ENCODE measurements around the gene GLUL. TPM values are rescaled to one million over a fixed set of nuclear protein-coding genes. Genes with fewer than 3 reads are reported as not detected.

GLUL gene
- total RNA-seq, 1 donor from 2014 or later: 522 TPM

DNA sequence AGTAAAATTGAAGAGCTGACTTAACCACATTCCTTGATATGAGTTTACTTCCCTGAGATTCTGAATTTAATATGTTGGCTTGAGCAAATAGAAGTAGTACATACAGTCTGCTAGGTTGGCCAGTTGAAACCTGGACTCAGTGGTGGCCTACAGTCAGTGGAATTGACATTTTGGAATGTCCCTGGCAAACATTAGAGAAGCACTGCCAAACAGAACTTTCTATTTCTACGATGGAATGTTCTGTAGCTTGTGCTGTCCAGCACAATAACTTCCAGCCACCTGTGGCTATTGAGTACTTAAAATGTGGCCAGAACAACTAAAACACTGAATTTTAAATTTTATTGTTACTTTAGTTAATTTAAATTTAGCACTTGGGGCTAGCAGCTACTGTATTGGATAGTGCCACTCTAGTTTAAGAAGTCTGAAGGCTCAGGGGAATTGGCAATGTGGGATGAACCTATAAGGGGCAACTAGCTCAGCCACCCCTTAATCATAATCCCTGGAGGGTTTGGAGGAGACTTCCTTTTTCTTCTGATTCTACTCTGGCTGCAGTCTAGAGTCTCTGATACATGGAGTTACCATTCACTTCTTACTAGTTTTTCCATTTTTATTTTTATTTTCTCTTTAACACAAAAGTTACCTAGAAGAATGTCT lies 19.2 kb upstream of the GLUL start:
- Mint-ChIP-seq H3K36me3 (ENCODE audit: low read depth) (no peaks in the 10 kb centered on the region), H3K27ac (ENCODE audit: unreplicated experiment) (no peak overlapping the region), H3K27me3 (ENCODE audit: low read depth) (no peaks in the 10 kb centered on the region), H3K4me3 (no peak overlapping the region), H3K4me1 (no peaks in the 10 kb centered on the region), H3K9me3 (peaks cover 7% of the 10 kb centered on the region)
- DNase-seq (ENCODE audit: low read depth, low spot score): no peak
- TF ChIP-seq, protein P1, sequence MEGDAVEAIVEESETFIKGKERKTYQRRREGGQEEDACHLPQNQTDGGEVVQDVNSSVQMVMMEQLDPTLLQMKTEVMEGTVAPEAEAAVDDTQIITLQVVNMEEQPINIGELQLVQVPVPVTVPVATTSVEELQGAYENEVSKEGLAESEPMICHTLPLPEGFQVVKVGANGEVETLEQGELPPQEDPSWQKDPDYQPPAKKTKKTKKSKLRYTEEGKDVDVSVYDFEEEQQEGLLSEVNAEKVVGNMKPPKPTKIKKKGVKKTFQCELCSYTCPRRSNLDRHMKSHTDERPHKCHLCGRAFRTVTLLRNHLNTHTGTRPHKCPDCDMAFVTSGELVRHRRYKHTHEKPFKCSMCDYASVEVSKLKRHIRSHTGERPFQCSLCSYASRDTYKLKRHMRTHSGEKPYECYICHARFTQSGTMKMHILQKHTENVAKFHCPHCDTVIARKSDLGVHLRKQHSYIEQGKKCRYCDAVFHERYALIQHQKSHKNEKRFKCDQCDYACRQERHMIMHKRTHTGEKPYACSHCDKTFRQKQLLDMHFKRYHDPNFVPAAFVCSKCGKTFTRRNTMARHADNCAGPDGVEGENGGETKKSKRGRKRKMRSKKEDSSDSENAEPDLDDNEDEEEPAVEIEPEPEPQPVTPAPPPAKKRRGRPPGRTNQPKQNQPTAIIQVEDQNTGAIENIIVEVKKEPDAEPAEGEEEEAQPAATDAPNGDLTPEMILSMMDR (conservative IDR thresholded peaks at IDR 0.05): no peak

DNA sequence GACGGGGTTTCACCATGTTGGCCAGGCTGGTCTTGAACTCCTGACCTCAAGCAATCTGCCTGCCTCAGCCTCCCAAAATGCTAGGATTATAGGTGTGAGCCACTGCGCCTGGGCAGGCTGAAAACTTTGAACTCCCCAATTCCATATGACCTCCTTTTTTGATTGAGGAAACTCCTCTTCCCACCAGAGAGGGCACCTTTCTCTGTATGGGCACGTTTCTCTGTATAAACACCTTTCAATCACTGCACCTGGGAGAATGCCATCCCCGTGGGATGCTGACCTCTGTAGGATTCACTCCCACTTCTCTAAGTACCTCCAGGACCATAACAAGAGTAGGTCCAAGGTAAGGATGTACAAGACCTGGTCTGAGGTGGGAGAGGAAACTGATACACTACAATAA lies 18.5 kb upstream of the GLUL start:
- no peak for DNase-seq (ENCODE audit: low read depth, low spot score)
- Mint-ChIP-seq H3K27ac (ENCODE audit: unreplicated experiment) (no peak overlapping the region), H3K27me3 (ENCODE audit: low read depth) (peaks cover 3% of the 10 kb centered on the region), H3K9me3 (peaks cover 13% of the 10 kb centered on the region), H3K4me3 (no peak overlapping the region), H3K4me1 (no peaks in the 10 kb centered on the region), H3K36me3 (ENCODE audit: low read depth) (no peaks in the 10 kb centered on the region)
- TF ChIP-seq, protein P1 (conservative IDR thresholded peaks at IDR 0.05): no peak

DNA sequence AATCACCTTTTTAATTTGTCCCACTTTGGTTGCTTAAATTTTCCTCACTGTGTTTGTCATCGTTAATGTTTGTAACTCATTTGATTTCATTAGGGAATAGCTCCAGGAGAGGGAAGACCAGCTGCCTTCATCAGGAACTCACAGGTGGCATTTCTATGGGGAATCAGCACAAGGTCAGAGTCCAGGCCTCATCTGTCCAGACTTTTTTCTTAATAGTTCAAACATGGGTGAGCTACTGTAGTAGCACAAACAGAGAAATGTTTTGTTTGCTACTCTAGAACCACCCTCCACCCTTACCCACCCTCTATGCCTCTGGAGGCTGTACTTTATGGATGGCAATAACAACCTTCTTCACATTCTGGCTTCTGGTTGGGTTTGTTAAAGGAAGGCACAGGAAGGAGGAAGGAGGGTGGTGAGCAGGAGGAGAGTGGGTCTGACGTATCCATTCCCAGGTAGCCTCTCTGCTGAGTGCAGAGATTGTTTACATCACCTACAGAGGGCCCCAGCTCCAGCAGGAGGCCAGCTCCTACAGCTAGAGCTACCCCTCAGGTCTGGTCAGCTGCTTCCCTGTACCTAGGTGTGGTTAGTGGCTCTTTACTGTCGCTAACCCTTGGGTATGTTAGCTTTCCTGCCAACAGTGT lies 17.0 kb upstream of the GLUL start:
- peaks cover 3% of the 10 kb centered on the region for H3K27me3 Mint-ChIP-seq (ENCODE audit: low read depth)
- TF ChIP-seq, protein P1 (conservative IDR thresholded peaks at IDR 0.05): no peak
- no peak overlapping the region for H3K4me3 Mint-ChIP-seq
- no peaks in the 10 kb centered on the region for H3K4me1 Mint-ChIP-seq
- H3K9me3 Mint-ChIP-seq: peaks cover 13% of the 10 kb centered on the region
- no peak for DNase-seq (ENCODE audit: low read depth, low spot score)
- H3K36me3 Mint-ChIP-seq (ENCODE audit: low read depth): peaks cover 3% of the 10 kb centered on the region
- H3K27ac Mint-ChIP-seq (ENCODE audit: unreplicated experiment): no peak overlapping the region

DNA sequence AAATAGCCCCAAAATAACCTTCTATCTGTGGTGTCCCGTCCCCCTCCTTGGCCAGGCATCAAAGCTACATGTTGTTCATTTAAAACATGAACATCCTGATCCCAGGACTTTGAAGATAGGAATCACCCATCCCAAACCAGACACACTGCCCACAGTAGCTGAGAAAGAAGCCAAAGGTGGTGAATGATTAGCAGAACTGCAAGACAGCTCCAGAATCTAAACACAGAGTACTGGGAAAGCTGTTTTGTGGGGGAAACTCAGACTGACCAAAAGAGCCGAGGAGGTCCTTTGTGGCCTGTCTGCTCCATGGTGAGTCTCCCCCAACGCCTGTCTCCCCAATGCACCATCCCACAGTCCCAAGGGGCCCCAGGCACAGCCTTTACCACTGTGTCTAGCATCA lies 16.1 kb upstream of the GLUL start:
- no peak for DNase-seq (ENCODE audit: low read depth, low spot score)
- Mint-ChIP-seq H3K36me3 (ENCODE audit: low read depth) (peaks cover 3% of the 10 kb centered on the region), H3K4me1 (no peaks in the 10 kb centered on the region), H3K4me3 (no peak overlapping the region), H3K9me3 (peaks cover 13% of the 10 kb centered on the region), H3K27me3 (ENCODE audit: low read depth) (peaks cover 3% of the 10 kb centered on the region), H3K27ac (ENCODE audit: unreplicated experiment) (no peak overlapping the region)
- TF ChIP-seq, protein P1 (conservative IDR thresholded peaks at IDR 0.05): no peak

DNA sequence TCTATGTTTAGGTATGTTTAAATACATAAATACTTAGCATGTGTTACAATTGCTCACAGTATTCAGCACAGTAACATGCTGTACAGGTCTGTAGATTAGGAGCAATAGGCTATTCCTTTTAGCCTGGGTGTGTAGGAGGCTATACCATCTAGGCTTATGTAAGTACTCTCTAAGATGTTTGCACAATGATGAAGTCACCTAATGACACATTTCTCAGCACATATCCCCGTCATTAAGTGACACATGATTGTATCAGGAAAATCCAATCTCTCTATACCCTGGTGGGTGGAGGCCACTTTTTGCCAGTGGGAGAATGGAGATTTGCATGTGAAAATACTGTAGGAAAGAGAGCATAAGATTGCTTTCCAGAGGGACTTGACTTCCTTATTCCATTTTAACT lies 14.4 kb upstream of the GLUL start:
- H3K27me3 Mint-ChIP-seq (ENCODE audit: low read depth): peaks cover 3% of the 10 kb centered on the region
- DNase-seq (ENCODE audit: low read depth, low spot score): no peak
- no peak overlapping the region for H3K4me3 Mint-ChIP-seq
- TF ChIP-seq, protein P1 (conservative IDR thresholded peaks at IDR 0.05): no peak
- H3K36me3 Mint-ChIP-seq (ENCODE audit: low read depth): peaks cover 3% of the 10 kb centered on the region
- no peak overlapping the region for H3K27ac Mint-ChIP-seq (ENCODE audit: unreplicated experiment)
- no peaks in the 10 kb centered on the region for H3K4me1 Mint-ChIP-seq
- peaks cover 13% of the 10 kb centered on the region for H3K9me3 Mint-ChIP-seq
